Cardiac muscle cell (in vitro differentiated cells and primary cell): Measurements from ENCODE around the gene PHTF2. TPM values are rescaled to one million over a fixed set of nuclear protein-coding genes. Genes with fewer than 3 reads are reported as not detected.
"Not testable (repeated sequence)": the region's sequence is repeated elsewhere in the genome, so short reads cannot be mapped to it uniquely, and the experiment has no call there.

Experiments
- DNase-seq, 2 donors: peaks; one replicate each; pipeline versions ENCODE4 v3.0.0 to v3.0.0-alpha.2; 2010 to 2017; ENCODE audit warnings: low read depth in 1 of 2, low spot score in 1 of 2
- H3K27ac ChIP-seq: fragments of 200-600 bp; sonication (generic); 2 replicates; pipeline ENCODE4 v1.5.1; 2016
- H3K27me3 ChIP-seq: fragments of 200-600 bp; sonication (generic); 2 replicates; pipeline ENCODE4 v1.6.0; 2016; ENCODE audit warnings: control low read depth
- H3K36me3 ChIP-seq: fragments of 200-600 bp; sonication (generic); 2 replicates; pipeline ENCODE4 v1.5.1; 2016; ENCODE audit warnings: control low read depth
- H3K4me1 ChIP-seq: fragments of 200-600 bp; sonication (generic); 2 replicates; pipeline ENCODE4 v1.8.1; 2017; ENCODE audit warnings: low read depth, mild to moderate bottlenecking, mixed run types
- H3K4me3 ChIP-seq: fragments of 200-600 bp; sonication (generic); 2 replicates; pipeline ENCODE4 v1.5.1; 2016; ENCODE audit warnings: mild to moderate bottlenecking
- H3K9me3 ChIP-seq: fragments of 200-600 bp; sonication (generic); 2 replicates; pipeline ENCODE4 v1.5.1; 2017; ENCODE audit warnings: low read depth, mild to moderate bottlenecking, control low read depth
- CTCF ChIP-seq: IDR thresholded peaks from 2 replicates; pipeline ENCODE4 v1.5.1; 2012; ENCODE audit warnings: low read depth, mild to moderate bottlenecking, low read length
- polyA plus RNA-seq: library from polyadenylated mRNA; unstranded; fragments of >200 nt; fragmentation: Nextera tagmentation; extraction: Ambion mirVana; gene quantifications from 2 replicates; pipeline ENCODE4 v1.2.1, GENCODE V29; 2016
- total RNA-seq: library from RNA; depleted of rRNA; stranded (reverse); fragments of >200 nt; gene quantifications from 2 replicates; pipeline ENCODE4 v1.2.3, GENCODE V29; 2016

Gene PHTF2
- total and polyA plus RNA-seq, 2 experiments from 2014 or later: 28.4 to 36.6 TPM

- Histone ChIP-seq H3K9me3 (no peaks in the 10 kb centered on the region), H3K36me3 (no peaks in the 10 kb centered on the region), H3K27me3 (no peaks in the 10 kb centered on the region), H3K4me3 (no peak overlapping the region), H3K4me1 (no peaks in the 10 kb centered on the region), H3K27ac (no peak overlapping the region)
- peak in 1 of 2 donors; percentile 12 for DNase-seq
- TF ChIP-seq CTCF: no peak
Observed at GRCh38 chr7:77989981-77990566, 191.5 kb downstream of the PHTF2 start.

GRCh38 chr7:77991656-77992055, 193.1 kb downstream of the PHTF2 start:
- DNase-seq: no peak

GRCh38 chr7:77993838-77994237, 195.3 kb downstream of the PHTF2 start:
- Histone ChIP-seq H3K27me3 (no peaks in the 10 kb centered on the region), H3K4me3 (no peak overlapping the region), H3K27ac (no peak overlapping the region), H3K36me3 (no peaks in the 10 kb centered on the region), H3K4me1 (no peaks in the 10 kb centered on the region), H3K9me3 (no peaks in the 10 kb centered on the region)
- DNase-seq: peak in 1 of 2 donors; percentile 11
- no peak for TF ChIP-seq CTCF

More at GRCh38 chr7:77991656-77992055, 193.1 kb downstream of the PHTF2 start:
- Histone ChIP-seq H3K9me3 (no peaks in the 10 kb centered on the region), H3K4me3 (no peak overlapping the region), H3K36me3 (no peaks in the 10 kb centered on the region), H3K4me1 (no peaks in the 10 kb centered on the region), H3K27me3 (no peaks in the 10 kb centered on the region), H3K27ac (no peak overlapping the region)
- no peak for TF ChIP-seq CTCF

- H3K4me3 ChIP-seq: no peak overlapping the region
- no peak overlapping the region for H3K27ac ChIP-seq
- H3K27me3 ChIP-seq: no peaks in the 10 kb centered on the region
- no peak for TF ChIP-seq CTCF
- H3K36me3 ChIP-seq: no peaks in the 10 kb centered on the region
- H3K9me3 ChIP-seq: no peaks in the 10 kb centered on the region
- peak in 1 of 2 donors; percentile 30 for DNase-seq
- no peaks in the 10 kb centered on the region for H3K4me1 ChIP-seq
Observed at GRCh38 chr7:77995717-77996116, 197.1 kb downstream of the PHTF2 start.

- not testable (repeated sequence) for DNase-seq, H3K27me3 ChIP-seq, H3K4me1 ChIP-seq, H3K9me3 ChIP-seq, H3K4me3 ChIP-seq, H3K36me3 ChIP-seq, H3K27ac ChIP-seq
Observed at GRCh38 chr7:77999168-77999567, 200.6 kb downstream of the PHTF2 start.

- TF ChIP-seq CTCF: no peak
- Histone ChIP-seq H3K9me3 (no peaks in the 10 kb centered on the region), H3K36me3 (no peaks in the 10 kb centered on the region), H3K27ac (no peak overlapping the region), H3K4me3 (no peak overlapping the region), H3K4me1 (no peaks in the 10 kb centered on the region), H3K27me3 (no peaks in the 10 kb centered on the region)
- DNase-seq: no peak
Observed at GRCh38 chr7:78002021-78002420, 203.4 kb downstream of the PHTF2 start.
